Right forelimb (tissue), 1 donor: ENCODE data around the gene AVPI1.
"Not testable (repeated sequence)": the region's sequence is repeated elsewhere in the genome, so short reads cannot be mapped to it uniquely, and the experiment has no call there.

Source experiments
- DNase-seq: peaks from one replicate; pipeline ENCODE4 v3.0.0-alpha.2; 2018

The AVPI1 gene

DNA sequence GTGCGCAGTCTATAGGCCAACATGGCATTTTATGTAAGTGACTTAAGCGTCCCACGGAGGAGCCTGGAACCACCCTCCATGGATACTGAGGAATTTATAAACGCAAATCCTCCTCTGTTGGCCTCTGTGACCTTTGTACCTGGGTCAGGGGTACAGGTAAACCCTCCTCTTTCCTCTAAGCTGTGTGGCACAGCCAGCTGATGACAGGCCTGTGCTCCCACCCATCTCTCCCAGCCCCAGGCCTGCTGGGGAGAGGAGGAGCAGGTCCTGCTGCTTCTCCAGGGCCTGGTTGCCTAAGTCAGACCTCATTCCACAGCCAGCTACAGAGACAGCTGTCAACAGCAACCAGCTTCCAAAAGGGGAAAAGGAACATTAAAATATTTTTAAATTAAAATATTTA is 5.0 kb downstream of the AVPI1 start:
- no peak for DNase-seq

DNA sequence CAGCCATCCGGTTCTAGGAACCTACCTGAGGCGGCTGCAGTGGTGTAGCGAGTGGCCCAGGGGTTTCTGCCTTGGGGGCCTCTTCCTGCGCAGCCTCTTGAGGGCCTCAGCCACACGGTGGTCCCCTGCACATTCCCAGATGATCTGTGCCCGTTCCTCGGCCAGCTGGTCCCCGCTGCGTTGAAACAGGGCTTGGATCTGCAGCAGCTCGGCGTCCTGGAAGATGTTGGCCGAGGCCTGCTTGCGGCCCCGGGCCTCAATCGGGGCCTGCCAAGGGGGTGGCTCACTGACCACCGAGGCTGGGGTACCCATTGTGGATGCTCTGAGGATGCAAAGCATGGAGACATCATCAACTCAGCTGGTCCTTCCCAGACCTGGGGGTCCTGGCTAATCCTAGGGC is 7.4 kb downstream of the AVPI1 start:
- no peak for DNase-seq

GRCh38 chr10:97676770-97677581 is 10.1 kb downstream of the AVPI1 start:
- no peak for DNase-seq

GRCh38 chr10:97675222-97675621 is 11.8 kb downstream of the AVPI1 start:
- DNase-seq, result no peak

GRCh38 chr10:97673736-97674525 is 13.1 kb downstream of the AVPI1 start:
- DNase-seq, result no peak

- no peak for DNase-seq
Measured at GRCh38 chr10:97669571-97669970, 17.5 kb downstream of the AVPI1 start.

- no peak for DNase-seq
Measured at GRCh38 chr10:97667463-97667862, 19.6 kb downstream of the AVPI1 start.

DNA sequence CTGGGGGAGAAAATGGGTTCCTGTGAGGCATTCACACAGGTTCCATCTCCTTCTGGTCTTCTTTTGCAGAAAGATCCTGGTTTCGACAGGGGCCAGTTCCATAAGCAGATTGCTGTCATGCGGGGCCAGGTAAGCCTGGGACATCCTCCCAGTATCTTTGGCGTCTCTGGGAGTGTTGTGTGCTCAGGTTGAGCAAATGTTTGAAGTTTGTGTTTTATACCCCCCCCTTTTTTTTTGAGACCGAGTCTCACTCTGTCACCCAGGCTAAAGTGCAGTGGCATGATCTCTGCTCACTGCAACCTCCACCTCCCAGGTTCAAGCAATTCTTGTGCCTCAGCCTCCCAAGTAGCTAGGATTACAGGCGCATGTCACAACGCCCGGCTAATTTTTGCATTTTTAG is 20.0 kb downstream of the AVPI1 start:
- no peak for DNase-seq

DNA sequence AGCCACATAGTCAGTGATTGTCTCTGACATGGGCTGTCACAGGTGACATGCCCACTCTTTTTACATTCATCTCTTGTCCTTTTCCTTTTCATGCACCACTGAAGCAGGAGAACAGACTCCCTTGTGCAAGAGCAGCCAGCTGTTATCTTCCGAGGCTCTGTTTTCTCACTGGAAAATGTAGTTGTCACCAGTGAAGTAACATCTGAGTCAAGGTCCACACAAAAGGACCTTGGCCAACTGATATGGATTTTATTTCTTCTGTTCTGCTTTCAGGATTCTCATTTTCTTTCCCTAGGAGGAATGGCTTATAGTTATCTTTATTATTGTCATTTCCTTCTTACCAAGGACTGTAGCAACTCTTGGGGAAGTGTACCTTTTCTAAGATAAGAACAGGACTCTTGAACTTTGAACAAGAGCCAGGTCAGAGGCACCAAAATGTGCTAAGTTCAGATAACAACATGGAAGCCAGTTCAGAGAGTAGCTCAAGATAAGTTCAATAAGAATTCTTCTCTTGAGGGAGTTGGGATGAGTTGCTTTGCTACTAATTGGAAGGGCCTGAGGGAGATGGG is 22.7 kb downstream of the AVPI1 start:
- DNase-seq, result no peak

DNA sequence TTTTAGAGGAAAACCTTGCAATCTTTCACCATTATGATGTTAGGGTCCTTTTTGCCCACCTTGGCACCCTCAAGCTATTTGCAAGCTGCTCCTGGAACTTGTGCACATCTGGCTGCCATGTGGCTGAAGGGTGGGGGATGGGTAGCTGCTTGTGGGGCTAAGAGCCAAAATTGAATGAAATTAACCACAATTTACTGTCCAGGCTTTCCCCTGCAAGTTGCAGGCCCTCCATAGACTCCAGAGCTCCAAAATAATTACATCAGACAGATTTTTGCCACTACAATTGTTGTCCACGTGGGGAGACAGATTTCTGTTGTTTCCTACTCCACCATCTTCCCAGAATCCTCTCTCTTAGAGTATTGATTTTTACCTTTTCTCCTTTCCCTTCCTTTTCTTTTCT is 27.5 kb downstream of the AVPI1 start:
- no peak for DNase-seq

GRCh38 chr10:97656777-97657176 is 30.3 kb downstream of the AVPI1 start:
- DNase-seq, result no peak

DNA sequence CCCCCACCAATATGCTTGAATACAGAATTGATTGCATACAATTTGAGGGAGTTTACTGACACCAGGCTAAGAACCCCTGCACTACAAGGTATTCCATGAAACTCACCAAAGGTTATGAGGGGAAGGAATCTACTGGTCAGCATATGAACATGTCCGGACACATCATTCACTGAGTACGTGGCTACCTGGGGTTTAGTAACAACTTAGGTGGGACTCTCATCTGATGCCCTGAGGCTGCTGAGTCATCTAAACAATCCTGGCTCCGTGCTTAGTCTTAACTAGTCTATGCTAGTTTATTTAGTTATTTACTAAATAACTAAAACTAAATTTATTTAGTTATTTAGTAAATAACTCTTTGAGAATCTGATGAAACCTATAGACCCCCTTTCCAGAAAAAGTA is 35.3 kb downstream of the AVPI1 start:
- DNase-seq, result no peak

GRCh38 chr10:97650726-97651125 is 36.3 kb downstream of the AVPI1 start:
- no peak for DNase-seq

- DNase-seq, result not testable (repeated sequence)
Measured at GRCh38 chr10:97649405-97649750, 37.7 kb downstream of the AVPI1 start.

- DNase-seq, result no peak
Measured at GRCh38 chr10:97648562-97649404, 38.3 kb downstream of the AVPI1 start.

DNA sequence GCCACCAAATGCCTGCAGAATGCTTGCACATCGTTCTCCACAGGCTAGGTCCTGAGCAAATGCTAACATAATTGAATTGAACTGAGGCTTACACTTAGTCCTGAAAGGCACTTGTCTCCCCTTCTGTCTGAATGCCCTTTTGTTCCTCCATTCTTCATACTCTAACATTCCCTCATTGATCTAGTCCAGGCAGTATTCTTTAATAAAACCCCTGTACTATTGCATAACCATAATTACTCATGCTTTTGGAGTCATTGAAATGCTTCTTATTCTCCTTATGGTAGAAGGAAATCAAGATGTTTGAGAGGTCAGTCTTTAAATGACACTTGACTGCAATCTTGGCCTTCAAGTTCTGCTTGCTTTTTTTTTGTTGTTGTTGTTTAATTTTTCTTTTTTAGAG is 39.5 kb downstream of the AVPI1 start:
- DNase-seq, result no peak

- DNase-seq, result no peak
Measured at GRCh38 chr10:97644936-97645335, 42.1 kb downstream of the AVPI1 start.

DNA sequence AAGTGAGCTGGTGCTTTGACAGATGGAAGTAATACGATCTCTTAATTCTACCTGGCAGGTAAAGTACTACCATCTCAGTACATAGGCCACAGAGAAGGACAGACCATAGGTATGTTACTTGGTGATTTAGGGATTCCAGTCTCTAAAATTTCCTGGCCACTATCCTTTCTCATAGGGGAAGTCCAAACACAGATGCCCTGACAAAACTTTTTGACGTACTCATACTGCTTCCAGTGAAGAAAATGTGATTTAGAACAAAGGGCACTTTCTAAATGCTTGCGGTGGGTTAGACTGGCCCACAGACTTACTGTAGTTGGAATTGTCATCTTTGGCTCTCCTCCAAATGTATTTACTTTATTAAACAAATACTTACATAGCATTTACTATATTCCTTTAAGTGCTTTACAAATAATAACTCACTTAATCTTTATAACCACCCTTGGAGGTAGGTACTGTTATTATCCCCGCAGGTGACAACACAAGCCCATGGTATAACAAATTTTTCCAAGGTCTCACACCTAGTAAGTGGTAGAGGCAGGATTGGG is 43.5 kb downstream of the AVPI1 start:
- DNase-seq, result no peak

- not testable (repeated sequence) for DNase-seq
Measured at GRCh38 chr10:97642471-97643159, 44.4 kb downstream of the AVPI1 start.

DNA sequence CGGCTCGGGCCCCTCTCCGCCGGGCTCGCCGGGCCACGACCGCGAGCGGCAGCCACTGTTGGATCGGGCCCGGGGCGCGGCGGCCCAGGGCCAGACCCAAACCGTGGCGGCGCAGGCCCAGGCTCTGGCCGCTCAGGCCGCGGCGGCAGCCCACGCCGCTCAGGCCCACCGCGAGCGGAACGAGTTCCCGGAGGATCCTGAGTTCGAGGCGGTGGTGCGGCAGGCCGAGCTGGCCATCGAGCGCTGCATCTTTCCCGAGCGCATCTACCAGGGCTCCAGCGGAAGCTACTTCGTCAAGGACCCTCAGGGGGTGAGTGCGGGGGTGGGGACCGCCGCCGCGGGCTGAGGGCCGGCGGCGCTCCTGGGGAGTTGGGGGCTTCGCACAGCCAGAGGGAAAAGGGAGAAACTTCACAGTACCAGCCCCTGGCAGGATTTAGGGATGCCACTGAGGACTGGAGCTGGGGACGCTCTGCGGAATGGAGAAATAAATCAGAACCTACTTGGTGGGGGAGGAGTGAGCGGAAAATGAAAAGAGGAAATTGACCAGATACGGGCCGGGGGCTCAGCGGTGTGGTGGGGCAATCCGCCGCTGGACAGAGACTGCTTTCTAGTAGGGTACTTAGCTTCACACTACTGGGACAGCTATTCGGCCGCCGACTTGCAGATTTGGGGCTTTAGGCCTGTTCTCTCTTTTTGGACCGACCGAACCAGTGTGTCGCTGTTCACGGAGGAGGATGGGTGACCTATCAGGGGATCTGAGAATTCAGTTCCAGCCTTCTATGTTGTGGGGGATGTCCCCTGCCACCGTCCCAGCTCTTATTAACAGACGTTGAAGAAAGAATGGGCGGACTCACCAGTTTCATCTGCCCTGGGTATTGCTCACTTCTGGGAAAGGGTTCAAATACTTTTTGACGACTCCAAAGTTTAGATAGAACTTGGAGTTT is 45.9 kb downstream of the AVPI1 start:
- no peak for DNase-seq
